DOHH2 (cell line): Measurements from ENCODE around the gene F8.
A peak's percentile ranks its signal among the peaks of the same experiment; 100 is the strongest.

ENCODE experiments used
- H3F3A ChIP-seq: fragments of 200-600 bp; sonication (generic), shearing (Covaris generic); 2 replicates; pipeline ENCODE4 v1.6.0; 2016; ENCODE audit warnings: antibody characterized with exemption, mild to moderate bottlenecking; ENCODE audit not compliant: control insufficient read depth, insufficient read depth
- H3K27ac ChIP-seq: fragments of 200-600 bp; sonication (generic); 2 replicates; pipeline ENCODE4 v1.5.1; 2014; ENCODE audit warnings: low read depth, mild to moderate bottlenecking, low read length, moderate library complexity
- H3K27me3 ChIP-seq: fragments of 200-600 bp; sonication (generic); 2 replicates; pipeline ENCODE4 v1.6.1; 2014; ENCODE audit warnings: mild to moderate bottlenecking, low read length, mixed read lengths; ENCODE audit not compliant: control insufficient read depth
- H3K36me3 ChIP-seq: fragments of 200-600 bp; sonication (generic); 2 replicates; pipeline ENCODE4 v1.6.1; 2014; ENCODE audit warnings: mild to moderate bottlenecking, low read length, moderate library complexity, mixed read lengths; ENCODE audit not compliant: control insufficient read depth
- H3K4me1 ChIP-seq: fragments of 200-600 bp; sonication (generic); 2 replicates; pipeline ENCODE4 v1.6.1; 2014; ENCODE audit warnings: mild to moderate bottlenecking, low read length, mixed read lengths; ENCODE audit not compliant: control insufficient read depth
- H3K4me2 ChIP-seq: fragments of 200-600 bp; sonication (generic); 2 replicates; pipeline ENCODE4 v1.6.0; 2014; ENCODE audit warnings: mild to moderate bottlenecking, low read length, moderate library complexity
- H3K4me3 ChIP-seq: fragments of 200-600 bp; sonication (generic); 2 replicates; pipeline ENCODE4 v1.5.1; 2014; ENCODE audit warnings: mild to moderate bottlenecking, low read length, mixed read lengths
- H3K79me2 ChIP-seq: fragments of 200-600 bp; sonication (generic); 2 replicates; pipeline ENCODE4 v1.6.1; 2014; ENCODE audit warnings: mild to moderate bottlenecking, low read length, mixed read lengths; ENCODE audit not compliant: control insufficient read depth
- H3K9me2 ChIP-seq: fragments of 200-600 bp; sonication (generic); replicated peaks from 2 replicates; pipeline ENCODE4 v1.6.1; 2014; ENCODE audit warnings: mild to moderate bottlenecking, low read length, mixed read lengths; ENCODE audit not compliant: control insufficient read depth
- H3K9me3 ChIP-seq: fragments of 200-600 bp; sonication (generic); 2 replicates; pipeline ENCODE4 v1.6.1; 2014; ENCODE audit warnings: antibody characterized with exemption, low read length, mixed read lengths; ENCODE audit not compliant: control insufficient read depth, insufficient read depth
- H4K20me1 ChIP-seq: fragments of 200-600 bp; sonication (generic); 2 replicates; pipeline ENCODE4 v1.6.0; 2014; ENCODE audit warnings: low read depth, mild to moderate bottlenecking, antibody characterized with exemption, low read length, moderate library complexity; ENCODE audit not compliant: control insufficient read depth, insufficient read depth
- EZH2phosphoT487 ChIP-seq: fragments of 200-600 bp; sonication (generic); IDR thresholded peaks from 2 replicates; pipeline ENCODE4 v1.6.1; 2017; ENCODE audit warnings: borderline replicate concordance, mild to moderate bottlenecking, antibody characterized with exemption, low read length, moderate library complexity, mixed read lengths
- TF ChIP-seq, protein P1 (sequence below): fragments of 200-600 bp; sonication (generic); IDR thresholded peaks from one replicate; pipeline ENCODE4 v1.5.1; 2014; ENCODE audit warnings: antibody characterized with exemption, mild to moderate bottlenecking, low read depth, low read length; ENCODE audit not compliant: poor library complexity, severe bottlenecking

Gene F8

GRCh38 chrX:154840856-154841255, 181.7 kb downstream of the F8 start:
- no peaks in the 10 kb centered on the region for H3K9me2 ChIP-seq
- no peak for TF ChIP-seq EZH2phosphoT487
- TF ChIP-seq, protein P1, sequence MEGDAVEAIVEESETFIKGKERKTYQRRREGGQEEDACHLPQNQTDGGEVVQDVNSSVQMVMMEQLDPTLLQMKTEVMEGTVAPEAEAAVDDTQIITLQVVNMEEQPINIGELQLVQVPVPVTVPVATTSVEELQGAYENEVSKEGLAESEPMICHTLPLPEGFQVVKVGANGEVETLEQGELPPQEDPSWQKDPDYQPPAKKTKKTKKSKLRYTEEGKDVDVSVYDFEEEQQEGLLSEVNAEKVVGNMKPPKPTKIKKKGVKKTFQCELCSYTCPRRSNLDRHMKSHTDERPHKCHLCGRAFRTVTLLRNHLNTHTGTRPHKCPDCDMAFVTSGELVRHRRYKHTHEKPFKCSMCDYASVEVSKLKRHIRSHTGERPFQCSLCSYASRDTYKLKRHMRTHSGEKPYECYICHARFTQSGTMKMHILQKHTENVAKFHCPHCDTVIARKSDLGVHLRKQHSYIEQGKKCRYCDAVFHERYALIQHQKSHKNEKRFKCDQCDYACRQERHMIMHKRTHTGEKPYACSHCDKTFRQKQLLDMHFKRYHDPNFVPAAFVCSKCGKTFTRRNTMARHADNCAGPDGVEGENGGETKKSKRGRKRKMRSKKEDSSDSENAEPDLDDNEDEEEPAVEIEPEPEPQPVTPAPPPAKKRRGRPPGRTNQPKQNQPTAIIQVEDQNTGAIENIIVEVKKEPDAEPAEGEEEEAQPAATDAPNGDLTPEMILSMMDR: peak; percentile 50
- no peaks in the 10 kb centered on the region for H3F3A ChIP-seq
- no peak overlapping the region for H3K27ac ChIP-seq
- no peaks in the 10 kb centered on the region for H3K79me2 ChIP-seq
- H3K4me3 ChIP-seq: no peak overlapping the region
- H3K27me3 ChIP-seq: no peaks in the 10 kb centered on the region
- H4K20me1 ChIP-seq: no peaks in the 10 kb centered on the region
- no peaks in the 10 kb centered on the region for H3K36me3 ChIP-seq
- H3K9me3 ChIP-seq: no peaks in the 10 kb centered on the region
- H3K4me2 ChIP-seq: no peak overlapping the region
- no peaks in the 10 kb centered on the region for H3K4me1 ChIP-seq

- Histone ChIP-seq H3K27ac (no peak overlapping the region), H3K36me3 (no peaks in the 10 kb centered on the region), H3K27me3 (no peaks in the 10 kb centered on the region), H3K79me2 (no peaks in the 10 kb centered on the region), H4K20me1 (no peaks in the 10 kb centered on the region), H3K4me2 (no peak overlapping the region), H3F3A (no peaks in the 10 kb centered on the region), H3K9me2 (no peaks in the 10 kb centered on the region), H3K9me3 (no peaks in the 10 kb centered on the region), H3K4me1 (no peaks in the 10 kb centered on the region), H3K4me3 (no peak overlapping the region)
- TF ChIP-seq, protein P1: no peak
- TF ChIP-seq EZH2phosphoT487: no peak
These were observed 186.4 kb downstream of the F8 start for GRCh38 chrX:154836163-154836562.

DNA sequence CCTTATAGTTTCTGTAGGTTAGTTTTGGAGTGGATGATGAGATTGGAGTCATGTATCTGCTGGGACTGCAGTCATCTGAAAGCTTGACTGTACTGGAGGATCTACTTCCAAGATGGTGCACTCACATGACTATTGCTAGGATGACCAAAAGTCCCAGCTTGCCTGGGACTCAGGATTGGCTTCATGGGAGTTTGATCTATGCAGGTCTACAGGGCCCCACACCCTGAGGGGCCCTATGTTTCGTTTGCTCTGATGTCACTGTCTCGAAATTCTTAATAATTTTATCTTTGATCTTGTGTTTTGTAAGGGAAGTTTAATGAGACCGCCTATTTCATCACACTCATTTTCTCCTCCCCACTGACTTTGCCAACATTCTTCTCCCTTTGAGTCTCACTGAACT, 188.0 kb downstream of the F8 start, which contains the start of gene SMIM9:
Gene SMIM9 (minus strand): TSS at position 101 of the 400 bp plus-strand sequence. CDS start 3,806 bp downstream, outside the sequence.
- H3K36me3 ChIP-seq: no peaks in the 10 kb centered on the region
- H3K27me3 ChIP-seq: no peaks in the 10 kb centered on the region
- H3K27ac ChIP-seq: no peak within 1 kb of the TSS
- no peaks in the 10 kb centered on the region for H4K20me1 ChIP-seq
- no peaks in the 10 kb centered on the region for H3K9me2 ChIP-seq
- H3K79me2 ChIP-seq: no peaks in the 10 kb centered on the region
- no peaks in the 10 kb centered on the region for H3F3A ChIP-seq
- no peak within 1 kb of the TSS for H3K4me2 ChIP-seq
- no peak within 1 kb of the TSS for H3K4me3 ChIP-seq
- TF ChIP-seq EZH2phosphoT487: no peak
- TF ChIP-seq, protein P1: no peak
- no peaks in the 10 kb centered on the region for H3K9me3 ChIP-seq
- no peaks in the 10 kb centered on the region for H3K4me1 ChIP-seq
